Prostate gland (tissue), 2 donors: ENCODE measurements around the gene CEP72. TPM values are rescaled to one million over a fixed set of nuclear protein-coding genes. Genes with fewer than 3 reads are reported as not detected.

ENCODE experiments used
- DNase-seq: peaks from one replicate; pipeline ENCODE4 v3.0.0-alpha.2; 2019; ENCODE audit warnings: low spot score
- H3K27ac ChIP-seq, 2 donors: fragments of 200-600 bp; sonication (generic); 2 replicates each; pipeline ENCODE4 v1.5.1; 2017 to 2019
- H3K27me3 ChIP-seq: fragments of 200-600 bp; sonication (generic); replicated peaks from 2 replicates; pipeline ENCODE4 v1.5.1; 2019; ENCODE audit not compliant: insufficient read depth
- H3K36me3 ChIP-seq, 2 donors: fragments of 200-600 bp; sonication (generic); 1 replicate in 1 of 2; 2 replicates in 1 of 2; pipeline versions ENCODE4 v1.5.1 to v1.8.1; 2017 to 2019
- H3K4me1 ChIP-seq: fragments of 200-600 bp; sonication (generic); replicated peaks from 2 replicates; pipeline ENCODE4 v1.5.1; 2019
- H3K4me3 ChIP-seq, 2 donors: fragments of 200-600 bp; sonication (generic); 2 replicates each; pipeline ENCODE4 v1.5.1; 2017 to 2019
- H3K9me3 ChIP-seq: fragments of 200-600 bp; sonication (generic); 2 replicates; pipeline ENCODE4 v1.5.1; 2017
- POLR2A ChIP-seq: fragments of 450-650 bp; IDR thresholded peaks from one replicate; pipeline ENCODE4 v1.6.1; 2016; ENCODE audit warnings: antibody characterized with exemption, mild to moderate bottlenecking
- POLR2AphosphoS5 ChIP-seq: sonication (generic); formaldehyde crosslinking; IDR thresholded peaks from one replicate; pipeline ENCODE4 v1.6.1; 2017; ENCODE audit warnings: antibody characterized with exemption
- WGBS: methylation state at CpG from one replicate; pipeline ENCODE4 v1.1.5; 2018; 5-methylcytosine and 5-hydroxymethylcytosine counted together
- intact Hi-C: fragments of 100-400 bp; cut with DNase I; formaldehyde crosslinking; loops from one replicate; pipeline ENCODE4 v1.14.2; 2022
- total RNA-seq, 2 donors: library from RNA; depleted of rRNA; stranded (reverse); fragments of >200 nt; gene quantifications; one replicate each; pipeline ENCODE4 v1.1.0, GENCODE V29; 2016
- TF ChIP-seq, protein P1 (sequence below), 4 experiments: fragments of 200-600 bp in 2 of 4; fragments of 450-650 bp in 2 of 4; sonication (generic) in 2 of 4; IDR thresholded peaks; 1 replicate in 3 of 4; 2 replicates in 1 of 4; pipeline ENCODE4 v1.5.1; 2016 to 2019; ENCODE audit warnings: antibody characterized with exemption in 4 of 4, mild to moderate bottlenecking in 2 of 4, moderate library complexity in 2 of 4

CEP72 gene
- total RNA-seq, 2 donors from 2014 or later = 6.4 to 12.8 TPM

DNA sequence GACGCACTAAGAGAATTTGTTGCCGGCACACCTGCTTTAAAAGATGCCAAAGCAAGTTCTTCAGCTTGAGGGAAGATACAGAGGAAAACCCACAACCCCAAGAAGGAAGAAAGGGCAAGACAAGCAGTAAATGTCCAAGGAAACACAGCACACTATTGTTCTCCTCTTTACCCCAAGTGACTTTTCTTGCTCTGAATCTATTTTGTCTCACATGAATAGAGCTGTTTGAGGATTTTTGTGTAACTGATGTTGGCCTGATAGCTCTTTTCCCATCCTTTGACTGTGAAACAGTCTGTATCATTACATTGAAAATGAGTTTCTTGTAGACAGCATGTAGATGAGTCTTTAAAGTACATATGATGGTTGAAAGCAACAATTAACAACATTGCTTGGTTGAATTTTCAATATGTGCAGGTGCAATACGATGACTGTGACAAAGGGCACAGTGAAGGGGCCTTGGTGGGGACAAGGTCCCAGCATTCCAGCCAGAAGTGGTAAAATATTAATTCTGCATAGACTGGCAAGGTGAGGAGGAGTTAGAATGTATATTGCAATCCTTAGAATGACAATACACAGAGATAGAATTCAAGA lies 16.8 kb upstream of the CEP72 start:
- Histone ChIP-seq H3K4me3 (no peak overlapping the region), H3K27ac (no peak overlapping the region), H3K36me3 (no peaks in the 10 kb centered on the region), H3K27me3 (peaks cover 18% of the 10 kb centered on the region), H3K9me3 (no peaks in the 10 kb centered on the region), H3K4me1 (no peaks in the 10 kb centered on the region)
- DNase-seq = no peak
- intact Hi-C loops = no loop called here
- TF ChIP-seq, protein P1, sequence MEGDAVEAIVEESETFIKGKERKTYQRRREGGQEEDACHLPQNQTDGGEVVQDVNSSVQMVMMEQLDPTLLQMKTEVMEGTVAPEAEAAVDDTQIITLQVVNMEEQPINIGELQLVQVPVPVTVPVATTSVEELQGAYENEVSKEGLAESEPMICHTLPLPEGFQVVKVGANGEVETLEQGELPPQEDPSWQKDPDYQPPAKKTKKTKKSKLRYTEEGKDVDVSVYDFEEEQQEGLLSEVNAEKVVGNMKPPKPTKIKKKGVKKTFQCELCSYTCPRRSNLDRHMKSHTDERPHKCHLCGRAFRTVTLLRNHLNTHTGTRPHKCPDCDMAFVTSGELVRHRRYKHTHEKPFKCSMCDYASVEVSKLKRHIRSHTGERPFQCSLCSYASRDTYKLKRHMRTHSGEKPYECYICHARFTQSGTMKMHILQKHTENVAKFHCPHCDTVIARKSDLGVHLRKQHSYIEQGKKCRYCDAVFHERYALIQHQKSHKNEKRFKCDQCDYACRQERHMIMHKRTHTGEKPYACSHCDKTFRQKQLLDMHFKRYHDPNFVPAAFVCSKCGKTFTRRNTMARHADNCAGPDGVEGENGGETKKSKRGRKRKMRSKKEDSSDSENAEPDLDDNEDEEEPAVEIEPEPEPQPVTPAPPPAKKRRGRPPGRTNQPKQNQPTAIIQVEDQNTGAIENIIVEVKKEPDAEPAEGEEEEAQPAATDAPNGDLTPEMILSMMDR (IDR thresholded peaks at IDR 0.05) = no peak
- TF ChIP-seq POLR2AphosphoS5 = no peak
- TF ChIP-seq POLR2A = no peak
- 79% methylated on average over 3 of the region's 3 CpGs for WGBS

DNA sequence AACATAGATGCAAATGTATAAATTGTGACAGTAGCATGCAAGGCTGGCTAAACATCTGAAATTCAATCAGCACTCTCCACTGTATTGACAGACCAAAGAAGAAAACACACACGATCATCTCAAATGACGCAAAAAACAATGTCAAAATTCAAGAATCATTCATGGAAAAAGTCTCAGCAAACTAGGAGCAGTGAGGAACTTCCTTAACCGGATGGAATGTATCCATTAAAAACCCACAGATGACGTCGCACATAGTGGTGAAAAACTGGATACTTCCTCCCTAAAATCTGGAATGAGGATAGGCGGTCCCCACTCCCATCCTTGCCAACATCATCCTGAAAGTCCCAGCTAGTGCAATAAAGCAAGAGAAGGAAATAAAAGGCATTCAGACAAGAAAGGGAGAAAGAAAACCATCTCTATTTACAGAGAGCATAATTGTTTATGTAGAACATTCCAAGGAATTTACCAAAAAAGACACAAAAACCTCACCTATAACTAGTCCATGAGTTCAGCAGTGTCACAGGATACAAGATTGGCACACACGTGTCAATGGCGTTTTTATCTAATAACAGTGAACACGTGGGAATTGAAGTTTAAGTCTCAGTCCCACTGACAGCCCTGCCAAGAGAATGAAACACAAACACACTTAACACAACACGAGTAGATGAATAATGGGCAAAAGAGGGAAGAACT lies 14.1 kb upstream of the CEP72 start:
- no peaks in the 10 kb centered on the region for H3K36me3 ChIP-seq
- no peak for DNase-seq
- no peaks in the 10 kb centered on the region for H3K9me3 ChIP-seq
- H3K4me3 ChIP-seq = no peak overlapping the region
- no peaks in the 10 kb centered on the region for H3K4me1 ChIP-seq
- no peak overlapping the region for H3K27ac ChIP-seq
- intact Hi-C loops = no loop called here
- 46% methylated on average over 10 of the region's 10 CpGs for WGBS
- peaks cover 11% of the 10 kb centered on the region for H3K27me3 ChIP-seq
- no peak for TF ChIP-seq POLR2AphosphoS5
- TF ChIP-seq, protein P1 (IDR thresholded peaks at IDR 0.05) = no peak
- no peak for TF ChIP-seq POLR2A

DNA sequence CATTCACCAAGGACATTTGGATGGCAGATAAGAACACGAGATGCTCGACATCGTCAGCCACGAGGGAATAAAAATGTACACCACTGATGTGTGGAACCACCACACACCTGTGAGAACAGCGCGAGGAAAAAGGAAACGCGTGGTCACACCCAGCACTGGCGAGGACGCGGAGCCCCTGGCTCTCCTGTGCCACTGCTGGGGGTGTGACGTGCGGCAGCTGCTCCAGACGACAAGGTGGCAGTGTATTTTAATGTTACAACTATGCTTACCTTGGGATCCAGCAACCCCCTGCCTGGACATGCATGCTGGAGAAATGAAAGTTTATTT lies 13.6 kb upstream of the CEP72 start:
- WGBS = 38% methylated on average over 14 of the region's 14 CpGs
- peaks cover 7% of the 10 kb centered on the region for H3K27me3 ChIP-seq

DNA sequence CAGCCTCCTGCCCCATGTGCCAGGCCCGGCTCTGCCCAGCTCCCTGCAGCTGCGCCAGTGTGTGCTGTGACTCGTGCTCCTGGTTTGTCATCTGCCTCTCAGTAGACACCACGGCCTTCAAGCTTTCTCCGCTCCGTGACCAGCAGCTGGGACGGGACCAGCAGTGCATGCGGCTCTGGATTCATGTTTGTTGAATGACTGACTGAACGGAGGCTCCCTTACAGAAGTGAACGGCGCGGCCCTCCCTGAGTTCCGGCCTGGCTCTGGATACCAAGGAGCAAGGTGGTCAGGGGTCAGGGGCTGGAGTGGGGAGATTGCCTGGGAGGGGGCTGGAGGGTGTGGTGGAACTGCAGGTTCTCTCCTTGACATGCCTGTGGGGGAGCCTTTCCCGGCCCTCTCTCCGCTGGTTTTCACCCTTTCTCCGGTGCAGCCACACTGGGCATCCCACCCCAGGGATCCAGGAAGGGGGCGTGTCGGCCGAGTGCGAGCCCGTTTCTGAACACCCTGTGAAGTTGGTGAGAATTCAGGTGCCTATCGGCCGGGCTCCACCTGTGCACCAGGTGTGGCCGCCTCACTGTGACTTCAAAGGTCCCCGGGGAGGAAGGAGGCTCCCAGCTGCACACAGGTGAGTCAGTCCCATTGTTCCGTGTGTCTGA lies 11.1 kb upstream of the CEP72 start:
- Histone ChIP-seq H3K27ac (no peak overlapping the region), H3K9me3 (no peaks in the 10 kb centered on the region), H3K4me3 (no peak overlapping the region), H3K27me3 (peaks cover 5% of the 10 kb centered on the region), H3K36me3 (no peaks in the 10 kb centered on the region), H3K4me1 (no peaks in the 10 kb centered on the region)
- DNase-seq = no peak
- 76% methylated on average over 26 of the region's 26 CpGs for WGBS
- TF ChIP-seq, protein P1 (IDR thresholded peaks at IDR 0.05) = no peak
- TF ChIP-seq POLR2A (no peak), POLR2AphosphoS5 (no peak)
- intact Hi-C loops = no loop called here

More for the DNA sequence above, 13.6 kb upstream of the CEP72 start:
- TF ChIP-seq, protein P1 (IDR thresholded peaks at IDR 0.05) = no peak
- TF ChIP-seq POLR2AphosphoS5 (no peak), POLR2A (no peak)
- Histone ChIP-seq H3K4me3 (no peak overlapping the region), H3K4me1 (no peaks in the 10 kb centered on the region), H3K27ac (no peak overlapping the region), H3K36me3 (no peaks in the 10 kb centered on the region), H3K9me3 (no peaks in the 10 kb centered on the region)
- DNase-seq = no peak
- intact Hi-C loops = no loop called here
